ENCODE measurements around the gene KEAP1.

The KEAP1 gene

DNA sequence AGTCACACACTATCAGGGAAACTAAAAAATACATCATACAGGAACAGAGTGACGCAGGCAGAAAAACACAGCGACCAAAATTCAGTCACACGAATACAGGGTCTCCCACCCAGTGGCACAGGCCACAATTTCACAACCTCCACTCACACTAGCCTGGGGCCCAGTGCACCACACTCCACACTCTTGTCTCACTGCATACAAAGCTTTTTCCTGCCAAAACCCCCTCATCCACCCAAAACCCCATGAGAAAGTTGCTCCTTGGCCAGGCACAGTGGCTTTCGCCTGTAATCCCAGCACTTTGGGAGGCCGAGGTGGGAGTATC, 12.9 kb upstream of the KEAP1 start:
- H3K4me3 ChIP-seq (ENCODE audit: low read depth, low read length) = no peak overlapping the region
- DNase-seq = no peak
- H3K36me3 ChIP-seq = no peaks in the 10 kb centered on the region
- TF ChIP-seq, protein P1, sequence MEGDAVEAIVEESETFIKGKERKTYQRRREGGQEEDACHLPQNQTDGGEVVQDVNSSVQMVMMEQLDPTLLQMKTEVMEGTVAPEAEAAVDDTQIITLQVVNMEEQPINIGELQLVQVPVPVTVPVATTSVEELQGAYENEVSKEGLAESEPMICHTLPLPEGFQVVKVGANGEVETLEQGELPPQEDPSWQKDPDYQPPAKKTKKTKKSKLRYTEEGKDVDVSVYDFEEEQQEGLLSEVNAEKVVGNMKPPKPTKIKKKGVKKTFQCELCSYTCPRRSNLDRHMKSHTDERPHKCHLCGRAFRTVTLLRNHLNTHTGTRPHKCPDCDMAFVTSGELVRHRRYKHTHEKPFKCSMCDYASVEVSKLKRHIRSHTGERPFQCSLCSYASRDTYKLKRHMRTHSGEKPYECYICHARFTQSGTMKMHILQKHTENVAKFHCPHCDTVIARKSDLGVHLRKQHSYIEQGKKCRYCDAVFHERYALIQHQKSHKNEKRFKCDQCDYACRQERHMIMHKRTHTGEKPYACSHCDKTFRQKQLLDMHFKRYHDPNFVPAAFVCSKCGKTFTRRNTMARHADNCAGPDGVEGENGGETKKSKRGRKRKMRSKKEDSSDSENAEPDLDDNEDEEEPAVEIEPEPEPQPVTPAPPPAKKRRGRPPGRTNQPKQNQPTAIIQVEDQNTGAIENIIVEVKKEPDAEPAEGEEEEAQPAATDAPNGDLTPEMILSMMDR (IDR thresholded peaks at IDR 0.05; ENCODE audit: low read depth, low read length) = no peak
- H3K9me3 ChIP-seq = no peaks in the 10 kb centered on the region
- peaks cover 91% of the 10 kb centered on the region for H3K27me3 ChIP-seq
- no peaks in the 10 kb centered on the region for H3K4me1 ChIP-seq

DNA sequence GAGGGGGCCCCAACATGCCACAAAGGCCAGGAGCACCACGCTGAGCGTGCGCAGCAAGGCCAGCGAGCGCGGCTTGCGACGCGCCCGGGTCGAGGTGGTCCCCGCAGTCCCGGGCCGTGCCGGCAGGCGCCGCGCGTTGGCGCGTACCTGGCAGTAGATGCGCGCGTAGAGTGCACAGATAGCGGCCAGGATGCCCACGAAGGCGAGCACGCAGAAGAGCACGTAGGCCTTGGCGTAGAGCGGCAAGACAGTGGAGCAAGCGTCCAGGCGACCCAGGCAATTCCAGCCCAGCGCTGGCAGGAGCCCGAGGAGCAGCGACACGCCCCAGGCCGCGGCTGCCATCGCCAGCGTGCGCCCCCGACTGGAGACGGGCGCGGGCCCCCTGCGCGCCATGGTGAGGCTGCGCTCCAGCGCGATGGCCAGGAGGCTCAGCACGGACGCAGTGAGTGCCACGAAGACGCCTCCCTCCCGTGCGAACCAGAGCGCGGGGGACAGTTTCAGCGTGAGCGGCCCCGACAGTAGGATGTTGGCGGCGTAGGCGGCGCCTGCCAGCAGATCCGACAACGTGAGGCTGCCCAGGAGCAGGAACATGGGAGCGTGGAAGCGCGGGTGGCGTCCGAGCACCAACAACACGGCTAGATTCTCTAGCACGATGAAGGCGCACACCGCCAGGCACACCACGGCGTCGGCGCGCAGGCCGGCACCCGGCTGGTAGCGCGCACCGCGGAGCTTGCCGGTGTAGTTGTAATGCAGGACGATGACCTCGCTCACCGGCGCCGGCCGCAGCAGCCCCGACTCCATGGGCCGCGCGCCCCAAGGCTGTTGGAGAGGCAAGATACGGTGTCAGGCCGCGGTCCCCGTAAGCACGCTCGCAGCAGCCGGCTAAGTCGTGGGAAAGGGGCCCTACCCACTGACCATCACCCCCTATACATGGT, 11.3 kb upstream of the KEAP1 start:
- no peaks in the 10 kb centered on the region for H3K4me1 ChIP-seq
- TF ChIP-seq, protein P1 (IDR thresholded peaks at IDR 0.05; ENCODE audit: low read depth, low read length) = no peak
- H3K36me3 ChIP-seq = no peaks in the 10 kb centered on the region
- peak; percentile 56 for DNase-seq
- H3K27me3 ChIP-seq = peaks cover 90% of the 10 kb centered on the region
- no peaks in the 10 kb centered on the region for H3K9me3 ChIP-seq
- no peak overlapping the region for H3K4me3 ChIP-seq (ENCODE audit: low read depth, low read length)

DNA sequence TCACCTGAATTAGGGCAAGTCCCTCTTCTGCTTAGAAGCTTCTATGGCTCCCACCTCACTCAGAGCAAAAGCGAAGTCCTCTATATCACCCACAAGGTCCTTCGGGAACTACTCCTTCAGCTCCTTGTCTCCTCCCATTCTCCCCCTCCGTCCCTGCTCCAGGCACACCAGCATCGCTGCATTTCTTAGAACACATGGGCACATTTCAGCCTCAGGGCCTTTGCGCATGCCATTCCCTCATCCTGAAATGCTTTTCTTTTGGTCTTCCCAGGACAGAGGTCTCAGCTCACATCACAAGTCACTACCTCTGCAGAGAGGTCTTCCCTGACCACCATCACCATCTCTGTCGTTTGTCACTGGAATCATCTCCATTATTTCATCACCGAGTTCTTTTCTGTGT, 10.1 kb upstream of the KEAP1 start:
- Histone ChIP-seq H3K4me1 (no peaks in the 10 kb centered on the region), H3K36me3 (no peaks in the 10 kb centered on the region), H3K9me3 (no peaks in the 10 kb centered on the region), H3K27me3 (peaks cover 77% of the 10 kb centered on the region), H3K4me3 (ENCODE audit: low read depth, low read length) (no peak overlapping the region)
- TF ChIP-seq, protein P1 (IDR thresholded peaks at IDR 0.05; ENCODE audit: low read depth, low read length) = no peak
- DNase-seq = no peak

DNA sequence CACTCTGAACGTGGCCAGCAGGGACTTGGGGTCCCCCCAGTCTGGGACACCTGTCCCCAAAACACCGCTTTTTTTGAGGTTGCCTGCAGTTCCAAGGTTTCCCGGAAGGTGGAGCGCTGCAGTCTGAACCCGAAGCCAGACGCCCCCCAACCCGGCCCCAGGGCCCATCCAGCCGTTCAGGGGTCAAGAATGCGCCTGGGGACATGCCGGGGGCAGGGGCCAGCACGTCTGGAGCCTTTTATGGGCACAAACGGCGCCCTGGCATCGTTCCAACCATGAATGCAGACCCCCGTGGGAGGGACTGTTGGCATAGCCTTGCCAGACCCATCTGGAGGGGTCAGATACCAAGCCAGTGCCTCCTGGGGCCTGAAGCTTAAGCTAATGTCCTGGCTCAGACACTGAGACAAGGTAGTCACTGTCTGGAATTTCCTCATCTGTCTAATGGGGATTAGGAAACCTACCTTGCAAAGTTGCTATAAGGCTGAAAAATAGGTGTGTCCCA, 7.2 kb upstream of the KEAP1 start:
- H3K36me3 ChIP-seq = no peaks in the 10 kb centered on the region
- no peak overlapping the region for H3K4me3 ChIP-seq (ENCODE audit: low read depth, low read length)
- TF ChIP-seq, protein P1 (IDR thresholded peaks at IDR 0.05; ENCODE audit: low read depth, low read length) = peak; percentile 72
- no peaks in the 10 kb centered on the region for H3K4me1 ChIP-seq
- no peaks in the 10 kb centered on the region for H3K9me3 ChIP-seq
- DNase-seq = peak; percentile 52
- H3K27me3 ChIP-seq = peaks cover 54% of the 10 kb centered on the region

DNA sequence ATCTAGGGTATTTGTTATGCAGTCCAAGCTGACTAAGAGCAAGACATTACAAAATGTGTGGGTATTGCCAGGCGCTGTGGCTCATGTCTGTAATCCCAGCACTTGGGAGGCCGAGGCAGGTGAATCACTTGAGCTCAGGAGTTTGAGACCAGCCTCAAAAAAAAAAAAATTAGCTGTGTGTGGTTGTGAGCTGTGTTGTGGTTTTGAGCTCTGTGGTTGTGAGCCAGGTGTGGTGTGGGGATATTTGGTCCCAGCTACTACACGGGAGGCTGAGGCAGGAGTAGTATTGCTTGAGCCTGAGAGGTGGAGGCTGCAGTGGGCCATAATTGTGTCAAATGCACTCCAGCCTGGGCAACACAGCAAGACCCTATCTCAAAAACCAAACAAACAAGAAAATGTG, 5.6 kb upstream of the KEAP1 start:
- H3K9me3 ChIP-seq = no peaks in the 10 kb centered on the region
- H3K4me1 ChIP-seq = no peaks in the 10 kb centered on the region
- H3K27me3 ChIP-seq = peaks cover 37% of the 10 kb centered on the region
- no peaks in the 10 kb centered on the region for H3K36me3 ChIP-seq
- TF ChIP-seq, protein P1 (IDR thresholded peaks at IDR 0.05; ENCODE audit: low read depth, low read length) = no peak
- DNase-seq = no peak
- H3K4me3 ChIP-seq (ENCODE audit: low read depth, low read length) = no peak overlapping the region

DNA sequence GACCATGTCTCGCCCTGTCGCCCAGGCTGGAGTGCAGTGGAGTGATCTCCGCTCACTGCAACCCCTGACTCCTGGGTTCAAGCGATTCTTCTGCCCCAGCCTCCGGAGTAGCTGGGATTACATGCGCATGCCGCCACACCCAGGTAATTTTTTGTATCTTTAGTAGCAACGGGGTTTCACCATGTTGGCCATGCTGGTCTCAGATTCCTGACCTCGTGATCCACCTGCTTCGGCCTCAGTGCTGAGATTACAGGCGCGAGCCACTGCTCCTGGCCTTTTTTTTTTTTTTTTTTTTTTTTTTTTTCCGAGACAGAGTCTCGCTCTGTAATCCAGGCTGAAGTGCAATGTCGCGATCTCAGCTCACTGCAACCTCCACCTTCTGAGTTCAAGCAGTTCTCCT, 4.9 kb upstream of the KEAP1 start:
- Histone ChIP-seq H3K4me3 (ENCODE audit: low read depth, low read length) (no peak overlapping the region), H3K36me3 (no peaks in the 10 kb centered on the region), H3K4me1 (no peaks in the 10 kb centered on the region), H3K9me3 (no peaks in the 10 kb centered on the region), H3K27me3 (peaks cover 31% of the 10 kb centered on the region)
- TF ChIP-seq, protein P1 (IDR thresholded peaks at IDR 0.05; ENCODE audit: low read depth, low read length) = no peak
- DNase-seq = no peak
